Central memory CD8-positive, alpha-beta T cell (primary cell): ENCODE results near the gene CRHR2.
"Not testable (repeated sequence)": the region's sequence is repeated elsewhere in the genome, so short reads cannot be mapped to it uniquely, and the experiment has no call there.

Experiments
- ATAC-seq: fragments of 150-1000 bp; cut with Tn5 transposase; replicated peaks from 2 replicates; pipeline ENCODE4 v1.10.0; 2022; ENCODE audit warnings: mild to moderate bottlenecking, moderate FRiP score, moderate number of reproducible peaks; ENCODE audit not compliant: poor library complexity, severe bottlenecking; ENCODE audit errors: extremely low read depth
- DNase-seq, 2 donors: peaks; one replicate each; pipeline ENCODE4 v3.0.0; 2021; ENCODE audit warnings: low spot score in 2 of 2
- H3K27ac Mint-ChIP-seq: one replicate; pipeline ENCODE4 v1.8.0; 2022; ENCODE audit warnings: low read depth, mild to moderate bottlenecking, moderate library complexity, mixed read lengths
- H3K27me3 Mint-ChIP-seq: one replicate; pipeline ENCODE4 v1.8.0; 2022; ENCODE audit warnings: mixed read lengths
- H3K36me3 Mint-ChIP-seq: one replicate; pipeline ENCODE4 v1.8.0; 2022; ENCODE audit warnings: mild to moderate bottlenecking, moderate library complexity, mixed read lengths; ENCODE audit not compliant: insufficient read depth
- H3K4me1 Mint-ChIP-seq: one replicate; pipeline ENCODE4 v1.8.0; 2022; ENCODE audit warnings: mixed read lengths
- H3K4me3 Mint-ChIP-seq: one replicate; pipeline ENCODE4 v1.8.0; 2022; ENCODE audit warnings: mild to moderate bottlenecking, moderate library complexity, mixed read lengths
- H3K9me3 Mint-ChIP-seq: one replicate; pipeline ENCODE4 v1.8.0; 2022; ENCODE audit warnings: mixed read lengths

CRHR2 gene

DNA sequence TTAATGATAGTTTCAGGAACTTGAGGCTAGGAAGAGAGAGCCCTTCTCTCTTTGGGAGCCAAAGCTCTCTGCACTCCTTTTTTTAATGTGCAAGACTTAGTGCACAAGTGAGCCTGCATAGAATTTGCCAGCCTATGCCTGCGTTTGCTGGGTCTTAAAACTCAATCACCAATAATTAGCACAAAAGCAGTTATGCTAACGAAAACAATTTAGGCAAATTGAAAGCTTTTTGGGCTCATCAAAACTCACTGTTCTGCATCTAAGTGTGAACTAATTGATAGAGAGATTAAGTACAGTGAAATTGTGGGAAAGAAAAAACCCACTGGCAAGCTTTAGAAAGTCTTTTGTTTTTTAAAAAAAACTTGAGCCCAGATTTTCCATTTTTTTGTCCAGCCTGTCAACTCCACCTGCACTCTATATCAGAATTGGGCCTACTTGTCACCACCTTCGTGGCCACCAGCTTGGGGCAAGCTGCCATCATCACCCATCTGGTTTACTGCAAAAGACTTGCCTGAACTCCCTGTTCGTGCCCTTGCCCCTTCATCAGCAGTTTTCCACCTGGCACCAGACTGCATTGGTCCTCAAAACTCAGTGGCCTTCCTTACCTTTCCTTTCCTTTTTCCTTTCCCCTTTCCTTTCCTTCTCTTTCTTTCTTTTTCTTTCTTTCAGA is 37.8 kb downstream of the CRHR2 start:
- Mint-ChIP-seq H3K27me3 (no peaks in the 10 kb centered on the region), H3K4me3 (no peak overlapping the region), H3K9me3 (no peaks in the 10 kb centered on the region), H3K36me3 (no peaks in the 10 kb centered on the region), H3K4me1 (no peaks in the 10 kb centered on the region), H3K27ac (peak overlapping the region; percentile 93)
- no peak for DNase-seq
- ATAC-seq: no peak

DNA sequence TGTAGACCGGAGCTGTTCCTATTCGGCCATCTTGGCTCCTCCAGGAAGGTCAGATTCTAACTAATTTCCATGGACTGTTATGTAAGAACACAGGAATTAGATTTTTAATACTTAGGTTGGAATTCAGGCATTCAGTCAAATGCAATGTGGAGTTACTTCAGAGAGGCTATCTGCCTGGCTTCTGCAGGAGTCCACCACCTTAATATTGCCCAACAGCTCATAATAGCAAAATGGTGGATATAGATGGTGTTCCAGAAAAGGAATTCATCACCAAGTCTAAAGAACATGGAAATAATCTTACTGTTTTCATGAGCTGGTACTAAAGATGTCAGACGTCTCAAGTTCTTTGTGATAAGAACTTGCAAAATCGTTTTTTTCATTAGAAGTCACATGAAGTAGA is 39.5 kb downstream of the CRHR2 start:
- no peaks in the 10 kb centered on the region for H3K36me3 Mint-ChIP-seq
- H3K27me3 Mint-ChIP-seq: no peaks in the 10 kb centered on the region
- no peaks in the 10 kb centered on the region for H3K9me3 Mint-ChIP-seq
- no peak for ATAC-seq
- H3K4me1 Mint-ChIP-seq: no peaks in the 10 kb centered on the region
- H3K4me3 Mint-ChIP-seq: no peak overlapping the region
- no peak for DNase-seq
- H3K27ac Mint-ChIP-seq: no peak overlapping the region

- not testable (repeated sequence) for H3K27me3 Mint-ChIP-seq, H3K27ac Mint-ChIP-seq, H3K36me3 Mint-ChIP-seq, H3K4me3 Mint-ChIP-seq, DNase-seq, ATAC-seq, H3K9me3 Mint-ChIP-seq, H3K4me1 Mint-ChIP-seq
Measured at GRCh38 chr7:30642322-30642721, 39.9 kb downstream of the CRHR2 start.

DNA sequence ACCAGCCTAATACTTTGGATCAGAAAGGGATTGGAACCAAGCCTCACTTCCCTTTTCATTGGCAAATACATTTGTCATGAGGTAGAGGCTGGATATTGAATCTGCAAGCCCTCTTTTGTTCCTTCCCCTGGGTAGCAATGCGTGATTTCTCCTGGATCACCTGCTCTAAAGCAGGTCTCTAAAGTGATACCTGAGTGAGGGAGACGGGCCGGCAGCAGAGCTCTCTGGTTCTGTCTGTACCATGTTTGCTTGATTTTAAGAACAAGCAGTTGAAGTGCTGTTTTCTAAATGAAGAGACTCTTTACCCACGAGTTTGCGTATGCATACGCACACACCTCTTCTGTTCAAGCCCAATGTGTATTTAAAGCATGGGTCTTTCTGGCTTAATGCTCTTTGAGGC is 46.5 kb downstream of the CRHR2 start:
- Mint-ChIP-seq H3K4me1 (no peaks in the 10 kb centered on the region), H3K27ac (no peak overlapping the region), H3K9me3 (no peaks in the 10 kb centered on the region), H3K27me3 (no peaks in the 10 kb centered on the region), H3K4me3 (no peak overlapping the region), H3K36me3 (peaks cover 33% of the 10 kb centered on the region)
- no peak for ATAC-seq
- no peak for DNase-seq

DNA sequence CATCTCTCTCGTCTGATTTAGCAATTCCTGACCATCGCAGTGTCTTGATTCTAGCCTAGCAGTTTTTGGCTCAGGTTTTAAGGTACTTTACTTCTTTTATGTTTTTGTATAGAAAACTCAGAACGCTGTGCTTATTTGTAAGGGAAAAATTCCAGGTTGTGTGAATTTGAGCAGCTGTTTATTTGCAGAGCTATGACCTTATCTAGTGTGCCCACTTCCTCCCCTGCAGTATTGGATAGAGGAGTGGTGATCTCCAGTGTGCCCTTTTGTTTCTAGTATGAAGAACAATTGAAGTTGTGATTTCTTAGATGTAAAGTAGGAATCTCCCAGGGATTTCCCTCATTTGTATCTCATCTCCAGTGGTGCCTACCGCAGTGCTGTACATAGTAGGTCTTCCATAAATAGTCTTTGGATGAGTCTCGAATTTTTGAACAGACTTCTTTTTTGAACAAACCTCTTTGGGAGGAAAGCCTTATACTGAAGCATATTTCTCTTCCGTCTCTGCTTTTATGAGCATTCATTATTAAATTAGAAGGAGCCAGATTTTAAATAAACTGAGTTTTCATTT is 47.5 kb downstream of the CRHR2 start:
- no peaks in the 10 kb centered on the region for H3K27me3 Mint-ChIP-seq
- DNase-seq: no peak
- peaks cover 38% of the 10 kb centered on the region for H3K36me3 Mint-ChIP-seq
- no peak for ATAC-seq
- no peaks in the 10 kb centered on the region for H3K9me3 Mint-ChIP-seq
- no peaks in the 10 kb centered on the region for H3K4me1 Mint-ChIP-seq
- peak overlapping the region; percentile 11 for H3K27ac Mint-ChIP-seq
- H3K4me3 Mint-ChIP-seq: no peak overlapping the region

- Mint-ChIP-seq H3K36me3 (peaks cover 40% of the 10 kb centered on the region), H3K27ac (peak overlapping the region; percentile 11), H3K4me3 (no peak overlapping the region), H3K4me1 (no peaks in the 10 kb centered on the region), H3K27me3 (no peaks in the 10 kb centered on the region), H3K9me3 (no peaks in the 10 kb centered on the region)
- ATAC-seq: no peak
- no peak for DNase-seq
Measured at GRCh38 chr7:30634193-30634626, 48.0 kb downstream of the CRHR2 start.

DNA sequence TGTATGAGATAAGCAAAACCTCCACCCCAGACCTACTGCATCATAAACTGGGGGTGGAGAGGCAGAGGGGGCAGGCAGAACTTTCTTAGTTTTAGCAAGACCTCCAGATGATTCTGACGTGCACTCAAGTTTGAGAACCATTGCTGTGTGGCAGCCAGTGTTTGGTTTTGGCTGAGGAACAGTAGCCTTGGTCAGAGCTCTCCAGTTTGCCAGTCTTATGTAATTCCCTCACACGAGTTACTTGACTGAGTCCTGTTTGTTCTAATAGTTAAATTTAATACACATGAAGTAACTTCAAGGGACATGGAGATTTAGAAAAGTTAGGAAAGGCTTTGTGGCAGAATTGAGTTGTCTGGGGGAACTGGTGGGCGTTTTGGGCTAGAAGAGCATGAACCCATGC is 49.0 kb downstream of the CRHR2 start:
- Mint-ChIP-seq H3K4me3 (no peak overlapping the region), H3K27me3 (no peaks in the 10 kb centered on the region), H3K36me3 (peaks cover 49% of the 10 kb centered on the region), H3K27ac (no peak overlapping the region), H3K4me1 (no peaks in the 10 kb centered on the region), H3K9me3 (no peaks in the 10 kb centered on the region)
- no peak for DNase-seq
- ATAC-seq: no peak

DNA sequence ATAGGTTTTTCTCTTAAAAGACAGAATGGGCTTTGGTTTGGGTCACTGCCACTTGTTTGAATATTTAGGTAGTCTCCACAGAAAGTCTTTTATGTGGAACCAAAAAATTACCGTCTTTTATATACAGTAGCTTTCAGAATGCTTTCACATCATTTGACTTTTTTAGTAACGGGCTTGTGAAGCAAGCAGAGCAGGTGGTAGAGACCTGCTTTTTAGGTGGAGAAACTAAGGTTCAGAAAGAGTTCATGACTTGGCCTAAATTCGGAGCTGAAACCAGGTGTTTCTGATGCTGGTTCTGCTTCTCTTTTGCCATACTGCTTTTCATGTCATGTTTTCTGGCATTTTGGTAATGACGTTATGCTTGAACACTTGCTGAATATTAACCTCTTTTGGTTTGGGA is 51.3 kb downstream of the CRHR2 start:
- no peak for DNase-seq
- Mint-ChIP-seq H3K4me1 (no peaks in the 10 kb centered on the region), H3K36me3 (peaks cover 65% of the 10 kb centered on the region), H3K4me3 (no peak overlapping the region), H3K9me3 (no peaks in the 10 kb centered on the region), H3K27me3 (no peaks in the 10 kb centered on the region), H3K27ac (no peak overlapping the region)
- no peak for ATAC-seq

DNA sequence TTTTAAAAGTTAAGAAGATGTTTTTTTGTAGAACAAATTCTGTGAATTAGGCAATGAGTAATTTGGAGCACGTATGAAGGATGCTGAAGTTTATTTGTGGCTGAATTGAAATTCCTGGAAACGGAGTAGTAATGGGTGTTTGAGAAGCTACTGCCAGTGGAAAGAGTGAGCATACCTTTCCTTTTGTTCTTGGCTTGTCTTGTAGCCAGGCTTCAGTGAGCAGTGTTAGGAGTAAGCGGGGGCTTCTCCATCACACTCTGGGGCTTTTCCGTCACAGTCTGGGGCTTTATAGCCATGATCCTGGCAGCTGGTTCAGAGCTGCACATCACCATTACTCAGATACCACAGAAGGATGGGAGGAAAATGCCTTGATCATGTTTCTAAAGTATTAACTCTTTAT is 55.2 kb downstream of the CRHR2 start:
- no peak for DNase-seq
- Mint-ChIP-seq H3K27ac (no peak overlapping the region), H3K36me3 (peaks cover 67% of the 10 kb centered on the region), H3K4me3 (no peak overlapping the region), H3K9me3 (no peaks in the 10 kb centered on the region), H3K27me3 (no peaks in the 10 kb centered on the region), H3K4me1 (no peaks in the 10 kb centered on the region)
- no peak for ATAC-seq

GRCh38 chr7:30625283-30625682 is 57.0 kb downstream of the CRHR2 start:
- Mint-ChIP-seq H3K4me3 (no peak overlapping the region), H3K9me3 (no peaks in the 10 kb centered on the region), H3K36me3 (peaks cover 68% of the 10 kb centered on the region), H3K27ac (no peak overlapping the region), H3K27me3 (no peaks in the 10 kb centered on the region), H3K4me1 (no peaks in the 10 kb centered on the region)
- ATAC-seq (no peak), DNase-seq (no peak)

DNA sequence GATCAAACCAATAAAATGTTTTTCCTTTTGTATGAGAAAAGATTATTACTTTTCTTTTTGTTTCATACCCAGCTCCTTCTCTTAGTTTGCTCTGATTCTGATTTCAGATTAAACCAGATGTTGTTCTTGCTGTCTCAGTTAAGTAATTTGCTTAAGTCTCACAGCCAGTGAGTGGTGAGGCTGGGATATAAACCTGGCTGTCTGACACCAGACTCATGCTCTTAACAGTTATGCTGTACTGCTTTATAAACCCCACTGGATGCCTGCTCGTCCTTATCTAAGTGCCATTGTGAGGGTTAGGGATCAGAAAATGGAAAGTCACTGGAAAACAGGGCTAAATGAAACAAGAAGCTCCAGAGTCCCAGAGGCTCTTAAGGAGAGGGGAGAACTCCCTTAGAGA is 63.3 kb downstream of the CRHR2 start:
- H3K36me3 Mint-ChIP-seq: peaks cover 75% of the 10 kb centered on the region
- no peak for ATAC-seq
- H3K9me3 Mint-ChIP-seq: no peaks in the 10 kb centered on the region
- no peak overlapping the region for H3K4me3 Mint-ChIP-seq
- no peaks in the 10 kb centered on the region for H3K27me3 Mint-ChIP-seq
- H3K27ac Mint-ChIP-seq: no peak overlapping the region
- no peak for DNase-seq
- no peaks in the 10 kb centered on the region for H3K4me1 Mint-ChIP-seq

GRCh38 chr7:30618080-30618676 is 64.1 kb downstream of the CRHR2 start:
- Mint-ChIP-seq H3K27me3 (no peaks in the 10 kb centered on the region), H3K4me3 (no peak overlapping the region), H3K27ac (no peak overlapping the region), H3K9me3 (no peaks in the 10 kb centered on the region), H3K4me1 (peaks cover 4% of the 10 kb centered on the region), H3K36me3 (peaks cover 74% of the 10 kb centered on the region)
- DNase-seq (no peak), ATAC-seq (no peak)

DNA sequence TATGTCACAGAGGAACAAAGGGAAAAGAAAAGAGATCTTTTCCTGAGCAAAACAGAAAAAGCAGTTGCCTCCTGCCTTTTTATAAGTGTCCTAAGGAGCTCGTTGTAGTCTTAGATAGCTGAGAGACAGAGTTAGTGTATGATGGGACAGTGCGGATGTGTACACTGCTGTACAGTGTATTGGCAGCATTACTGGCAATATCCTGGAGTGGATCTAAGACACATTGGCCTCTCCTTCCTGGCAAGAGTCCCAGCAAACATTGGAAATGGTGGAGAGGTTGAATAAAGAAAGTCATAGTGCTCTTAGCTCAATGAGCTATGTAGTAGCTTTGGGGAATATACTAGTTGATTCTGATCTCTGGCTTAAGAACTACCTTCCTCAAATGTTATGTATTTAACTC is 64.9 kb downstream of the CRHR2 start:
- Mint-ChIP-seq H3K9me3 (no peaks in the 10 kb centered on the region), H3K4me3 (no peak overlapping the region), H3K4me1 (peaks cover 9% of the 10 kb centered on the region), H3K27ac (no peak overlapping the region), H3K36me3 (peaks cover 74% of the 10 kb centered on the region), H3K27me3 (no peaks in the 10 kb centered on the region)
- DNase-seq: no peak
- ATAC-seq: no peak
